Right lobe of liver (tissue), 4 donors: ENCODE data around the gene CORO2A.

Source experiments
- CTCF ChIP-seq, 4 donors: fragments of 200-600 bp in 3 of 4; fragments of 450-650 bp in 1 of 4; IDR thresholded peaks; one replicate each; pipeline versions ENCODE4 v1.5.1 to v1.8.0; 2016 to 2022; ENCODE audit warnings: antibody characterized with exemption in 4 of 4, mild to moderate bottlenecking in 2 of 4
- POLR2A ChIP-seq: fragments of 450-650 bp; IDR thresholded peaks from one replicate; pipeline ENCODE4 v1.6.1; 2017; ENCODE audit warnings: antibody characterized with exemption, mild to moderate bottlenecking
- donor health status: DM: no; HTN: no; CAD: no.
- donor health status: DM: no; HTN: no; CAD: no.
- donor health status: DM: no; HTN: yes; CAD: no.

- TF ChIP-seq CTCF (IDR thresholded peaks at IDR 0.05), result no peak
- TF ChIP-seq POLR2A, result no peak
Observed at GRCh38 chr9:98094316-98094715, 98.1 kb downstream of the CORO2A start.
